ENCODE measurements around the gene KRTDAP. TPM values are rescaled to one million over a fixed set of nuclear protein-coding genes. Genes with fewer than 3 reads are reported as not detected.

The KRTDAP gene
- total RNA-seq, 6 experiments from 2014 or later = not detected

DNA sequence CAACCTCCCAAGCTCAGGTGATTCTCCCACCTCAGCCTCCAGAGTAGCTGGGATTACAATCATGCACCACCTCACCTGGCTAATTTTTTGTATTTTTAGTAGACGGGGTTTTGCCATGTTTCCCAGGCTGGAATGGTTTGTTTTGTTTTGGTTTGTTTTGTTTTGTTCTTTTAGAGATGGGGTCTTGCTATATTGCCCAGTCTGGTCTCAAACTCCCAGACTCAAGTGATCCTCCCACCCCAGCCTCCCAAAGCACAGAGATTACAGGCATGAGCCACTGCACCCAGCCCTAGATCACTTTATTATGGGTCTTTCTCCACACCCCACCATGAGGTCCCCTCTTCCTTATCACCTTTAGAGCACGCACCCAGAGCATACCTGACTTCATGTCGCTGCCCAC is 8.0 kb upstream of the KRTDAP start:
- TF ChIP-seq, protein P1, sequence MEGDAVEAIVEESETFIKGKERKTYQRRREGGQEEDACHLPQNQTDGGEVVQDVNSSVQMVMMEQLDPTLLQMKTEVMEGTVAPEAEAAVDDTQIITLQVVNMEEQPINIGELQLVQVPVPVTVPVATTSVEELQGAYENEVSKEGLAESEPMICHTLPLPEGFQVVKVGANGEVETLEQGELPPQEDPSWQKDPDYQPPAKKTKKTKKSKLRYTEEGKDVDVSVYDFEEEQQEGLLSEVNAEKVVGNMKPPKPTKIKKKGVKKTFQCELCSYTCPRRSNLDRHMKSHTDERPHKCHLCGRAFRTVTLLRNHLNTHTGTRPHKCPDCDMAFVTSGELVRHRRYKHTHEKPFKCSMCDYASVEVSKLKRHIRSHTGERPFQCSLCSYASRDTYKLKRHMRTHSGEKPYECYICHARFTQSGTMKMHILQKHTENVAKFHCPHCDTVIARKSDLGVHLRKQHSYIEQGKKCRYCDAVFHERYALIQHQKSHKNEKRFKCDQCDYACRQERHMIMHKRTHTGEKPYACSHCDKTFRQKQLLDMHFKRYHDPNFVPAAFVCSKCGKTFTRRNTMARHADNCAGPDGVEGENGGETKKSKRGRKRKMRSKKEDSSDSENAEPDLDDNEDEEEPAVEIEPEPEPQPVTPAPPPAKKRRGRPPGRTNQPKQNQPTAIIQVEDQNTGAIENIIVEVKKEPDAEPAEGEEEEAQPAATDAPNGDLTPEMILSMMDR (IDR thresholded peaks at IDR 0.05) = no peak
- Mint-ChIP-seq H3K36me3 (ENCODE audit: low read depth) (no peaks in the 10 kb centered on the region), H3K4me1 (ENCODE audit: low read depth) (no peaks in the 10 kb centered on the region), H3K9me3 (no peaks in the 10 kb centered on the region), H3K27me3 (ENCODE audit: insufficient read depth) (peaks cover 52% of the 10 kb centered on the region), H3K4me3 (no peak overlapping the region), H3K27ac (no peak overlapping the region)
- DNase-seq = no peak

DNA sequence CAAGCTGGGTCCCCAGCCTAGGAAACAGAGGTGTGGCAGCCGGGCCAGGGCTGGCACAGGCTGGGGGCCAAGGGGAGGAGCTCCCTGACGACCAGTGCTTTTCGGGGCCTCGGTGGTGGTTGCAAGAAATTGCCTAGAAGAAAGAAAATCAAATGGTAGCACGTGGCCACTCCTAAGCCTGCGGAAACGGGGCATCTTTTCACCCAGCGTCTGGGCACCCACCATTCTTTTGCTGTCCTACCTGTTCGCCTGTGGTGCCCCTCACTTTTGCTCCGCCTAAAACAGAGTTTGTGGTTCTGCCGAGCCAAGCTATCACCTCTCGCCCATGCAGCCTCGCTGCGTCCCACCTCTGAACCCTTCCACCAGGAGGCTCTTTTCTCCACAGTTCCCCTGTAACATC is 7.1 kb upstream of the KRTDAP start:
- no peaks in the 10 kb centered on the region for H3K36me3 Mint-ChIP-seq (ENCODE audit: low read depth)
- H3K27ac Mint-ChIP-seq = no peak overlapping the region
- TF ChIP-seq, protein P1 (IDR thresholded peaks at IDR 0.05) = no peak
- DNase-seq = no peak
- H3K4me1 Mint-ChIP-seq (ENCODE audit: low read depth) = no peaks in the 10 kb centered on the region
- H3K4me3 Mint-ChIP-seq = no peak overlapping the region
- H3K9me3 Mint-ChIP-seq = no peaks in the 10 kb centered on the region
- H3K27me3 Mint-ChIP-seq (ENCODE audit: insufficient read depth) = peaks cover 53% of the 10 kb centered on the region

GRCh38 chr19:35495107-35496064 is 5.1 kb upstream of the KRTDAP start:
- TF ChIP-seq, protein P1 (IDR thresholded peaks at IDR 0.05) = peak; percentile 94
- H3K4me1 Mint-ChIP-seq (ENCODE audit: low read depth) = no peaks in the 10 kb centered on the region

DNA sequence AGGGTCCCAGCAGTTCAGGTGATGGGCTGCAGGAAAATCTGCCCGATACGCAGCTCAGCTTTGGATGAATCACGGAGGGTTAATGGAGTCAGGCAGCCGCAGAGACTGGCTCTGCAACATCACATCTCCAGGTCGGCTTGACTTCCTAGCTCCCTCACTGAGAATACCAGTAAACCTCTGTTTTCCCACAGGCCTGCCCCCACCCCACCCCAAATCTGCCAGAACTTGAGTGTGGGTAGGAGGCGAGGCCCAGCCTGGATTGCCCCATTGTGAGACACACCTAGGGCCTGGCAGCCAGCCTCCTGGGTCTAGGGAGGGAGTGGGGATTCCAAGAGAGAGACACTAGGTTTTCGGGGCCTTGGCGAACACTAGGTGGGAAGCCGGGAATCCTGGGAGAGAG is 3.7 kb upstream of the KRTDAP start:
- no peak overlapping the region for H3K4me3 Mint-ChIP-seq
- peaks cover 58% of the 10 kb centered on the region for H3K27me3 Mint-ChIP-seq (ENCODE audit: insufficient read depth)
- H3K4me1 Mint-ChIP-seq (ENCODE audit: low read depth) = no peaks in the 10 kb centered on the region
- DNase-seq = no peak
- TF ChIP-seq, protein P1 (IDR thresholded peaks at IDR 0.05) = no peak
- no peaks in the 10 kb centered on the region for H3K36me3 Mint-ChIP-seq (ENCODE audit: low read depth)
- H3K9me3 Mint-ChIP-seq = no peaks in the 10 kb centered on the region
- H3K27ac Mint-ChIP-seq = no peak overlapping the region

More at GRCh38 chr19:35495107-35496064, 5.1 kb upstream of the KRTDAP start:
- Mint-ChIP-seq H3K27ac (no peak overlapping the region), H3K9me3 (no peaks in the 10 kb centered on the region), H3K27me3 (ENCODE audit: insufficient read depth) (peaks cover 59% of the 10 kb centered on the region), H3K4me3 (no peak overlapping the region), H3K36me3 (ENCODE audit: low read depth) (no peaks in the 10 kb centered on the region)
- peak; percentile 46 for DNase-seq

- H3K9me3 Mint-ChIP-seq = no peaks in the 10 kb centered on the region
- H3K27me3 Mint-ChIP-seq (ENCODE audit: insufficient read depth) = peaks cover 55% of the 10 kb centered on the region
- H3K4me3 Mint-ChIP-seq = no peak overlapping the region
- TF ChIP-seq, protein P1 (IDR thresholded peaks at IDR 0.05) = no peak
- DNase-seq = no peak
- no peak overlapping the region for H3K27ac Mint-ChIP-seq
- H3K4me1 Mint-ChIP-seq (ENCODE audit: low read depth) = no peaks in the 10 kb centered on the region
- no peaks in the 10 kb centered on the region for H3K36me3 Mint-ChIP-seq (ENCODE audit: low read depth)
Observed at GRCh38 chr19:35491836-35492360, 1.6 kb upstream of the KRTDAP start.

Data from HFFc6 (cell line).